HCT116 (cell line): ENCODE measurements around the gene PYGO2.

Experiments used
- JUND ChIP-seq: IDR thresholded peaks from 2 replicates; pipeline ENCODE4 v1.6.1; 2012
- POLR2A ChIP-seq: IDR thresholded peaks from 2 replicates; pipeline ENCODE4 v1.7.0; 2011; ENCODE audit warnings: borderline replicate concordance; ENCODE audit not compliant: insufficient read depth, insufficient read length; ENCODE audit errors: extremely low read depth
- POLR2AphosphoS5 ChIP-seq: IDR thresholded peaks from 2 replicates; pipeline ENCODE4 v1.6.1; 2011; ENCODE audit warnings: mild to moderate bottlenecking, low read depth, low read length, moderate library complexity
- YY1 ChIP-seq: IDR thresholded peaks from 2 replicates; pipeline ENCODE4 v1.6.1; 2011; ENCODE audit warnings: low read length, low read depth, moderate library complexity, mild to moderate bottlenecking; ENCODE audit not compliant: insufficient replicate concordance; ENCODE audit errors: extremely low read depth
- TF ChIP-seq, protein P1 (sequence below): IDR thresholded peaks from 2 replicates; pipeline ENCODE4 v1.6.1; 2012
- TF ChIP-seq, protein P2 (sequence below), 3 experiments: fragments of 200-600 bp in 1 of 3; sonication (generic) in 1 of 3; IDR thresholded peaks in 2 of 3; conservative IDR thresholded peaks in 1 of 3; 2 replicates each; pipeline ENCODE4 v1.5.1; 2012 to 2017; ENCODE audit warnings: low read depth in 2 of 3, low read length in 2 of 3, antibody characterized with exemption in 1 of 3, borderline replicate concordance in 1 of 3, control low read depth in 1 of 3, mild to moderate bottlenecking in 1 of 3, mixed read lengths in 1 of 3, mixed run types in 1 of 3, moderate library complexity in 1 of 3; ENCODE audit not compliant: insufficient read depth in 1 of 3

DNA sequence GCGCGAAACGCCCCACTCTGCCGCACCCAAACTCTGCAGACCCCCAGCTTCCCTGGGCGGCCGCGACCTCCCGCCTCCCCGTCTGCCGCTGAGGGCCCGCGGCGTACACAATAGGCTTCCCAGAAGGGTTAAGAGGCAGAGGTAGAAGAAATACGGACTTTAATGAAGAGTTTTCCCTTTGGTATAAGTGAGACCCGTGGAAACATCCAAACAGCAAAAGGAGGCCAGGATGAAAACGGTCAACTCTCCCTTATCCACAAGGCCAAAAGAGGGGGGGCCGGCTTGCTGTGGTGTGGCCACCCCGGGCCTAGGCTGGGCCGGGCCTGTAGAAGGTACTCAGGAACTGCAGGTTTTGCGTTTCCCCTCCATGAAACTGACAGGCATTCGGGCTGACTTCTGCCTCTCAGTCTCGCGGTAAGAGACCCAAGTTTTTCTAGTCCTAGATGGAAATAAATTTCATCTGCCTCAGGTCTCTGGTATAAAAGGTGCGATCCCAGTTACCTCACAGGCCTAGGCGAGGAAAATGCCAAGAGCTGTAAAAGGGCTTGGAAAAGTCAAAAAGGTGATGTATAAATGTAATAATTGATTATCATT, 671 bp upstream of the PYGO2 start:
- TF ChIP-seq, protein P1, sequence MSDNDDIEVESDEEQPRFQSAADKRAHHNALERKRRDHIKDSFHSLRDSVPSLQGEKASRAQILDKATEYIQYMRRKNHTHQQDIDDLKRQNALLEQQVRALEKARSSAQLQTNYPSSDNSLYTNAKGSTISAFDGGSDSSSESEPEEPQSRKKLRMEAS: no peak; the same call in none of the 2 replicates
- no peak for TF ChIP-seq POLR2A
- no peak; the same call in 1 of the 2 replicates for TF ChIP-seq JUND
- TF ChIP-seq, protein P2, sequence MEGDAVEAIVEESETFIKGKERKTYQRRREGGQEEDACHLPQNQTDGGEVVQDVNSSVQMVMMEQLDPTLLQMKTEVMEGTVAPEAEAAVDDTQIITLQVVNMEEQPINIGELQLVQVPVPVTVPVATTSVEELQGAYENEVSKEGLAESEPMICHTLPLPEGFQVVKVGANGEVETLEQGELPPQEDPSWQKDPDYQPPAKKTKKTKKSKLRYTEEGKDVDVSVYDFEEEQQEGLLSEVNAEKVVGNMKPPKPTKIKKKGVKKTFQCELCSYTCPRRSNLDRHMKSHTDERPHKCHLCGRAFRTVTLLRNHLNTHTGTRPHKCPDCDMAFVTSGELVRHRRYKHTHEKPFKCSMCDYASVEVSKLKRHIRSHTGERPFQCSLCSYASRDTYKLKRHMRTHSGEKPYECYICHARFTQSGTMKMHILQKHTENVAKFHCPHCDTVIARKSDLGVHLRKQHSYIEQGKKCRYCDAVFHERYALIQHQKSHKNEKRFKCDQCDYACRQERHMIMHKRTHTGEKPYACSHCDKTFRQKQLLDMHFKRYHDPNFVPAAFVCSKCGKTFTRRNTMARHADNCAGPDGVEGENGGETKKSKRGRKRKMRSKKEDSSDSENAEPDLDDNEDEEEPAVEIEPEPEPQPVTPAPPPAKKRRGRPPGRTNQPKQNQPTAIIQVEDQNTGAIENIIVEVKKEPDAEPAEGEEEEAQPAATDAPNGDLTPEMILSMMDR (IDR thresholded peaks at IDR 0.05 in 2 of 3, conservative IDR thresholded peaks at IDR 0.05 in 1 of 3; ENCODE audit: borderline replicate concordance in 1 of 3, insufficient read depth in 1 of 3, low read depth in 2 of 3, low read length in 2 of 3): no peak
- TF ChIP-seq POLR2AphosphoS5: peak; percentile 32
- no peak for TF ChIP-seq YY1
